ENCODE measurements around the gene HBA1.

DNA sequence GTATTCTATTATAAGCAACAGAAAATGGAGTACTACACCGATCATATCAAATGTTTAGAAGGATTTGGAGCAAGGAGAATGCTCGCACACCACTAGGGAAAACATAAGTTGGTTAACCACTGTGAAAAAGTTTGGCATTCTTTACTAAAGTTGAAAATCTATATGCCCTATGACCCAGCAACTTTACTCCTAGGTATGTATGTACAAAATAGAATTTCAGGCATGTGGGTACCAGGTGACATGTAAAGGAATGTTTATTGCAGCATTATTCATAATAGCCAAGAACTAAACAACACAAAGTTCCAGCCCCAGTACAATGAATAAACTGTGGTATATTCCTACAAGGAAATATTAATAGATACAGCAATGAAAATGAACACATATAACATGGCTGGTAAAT is 29.8 kb upstream of the HBA1 start:
- TF ChIP-seq, protein P1, sequence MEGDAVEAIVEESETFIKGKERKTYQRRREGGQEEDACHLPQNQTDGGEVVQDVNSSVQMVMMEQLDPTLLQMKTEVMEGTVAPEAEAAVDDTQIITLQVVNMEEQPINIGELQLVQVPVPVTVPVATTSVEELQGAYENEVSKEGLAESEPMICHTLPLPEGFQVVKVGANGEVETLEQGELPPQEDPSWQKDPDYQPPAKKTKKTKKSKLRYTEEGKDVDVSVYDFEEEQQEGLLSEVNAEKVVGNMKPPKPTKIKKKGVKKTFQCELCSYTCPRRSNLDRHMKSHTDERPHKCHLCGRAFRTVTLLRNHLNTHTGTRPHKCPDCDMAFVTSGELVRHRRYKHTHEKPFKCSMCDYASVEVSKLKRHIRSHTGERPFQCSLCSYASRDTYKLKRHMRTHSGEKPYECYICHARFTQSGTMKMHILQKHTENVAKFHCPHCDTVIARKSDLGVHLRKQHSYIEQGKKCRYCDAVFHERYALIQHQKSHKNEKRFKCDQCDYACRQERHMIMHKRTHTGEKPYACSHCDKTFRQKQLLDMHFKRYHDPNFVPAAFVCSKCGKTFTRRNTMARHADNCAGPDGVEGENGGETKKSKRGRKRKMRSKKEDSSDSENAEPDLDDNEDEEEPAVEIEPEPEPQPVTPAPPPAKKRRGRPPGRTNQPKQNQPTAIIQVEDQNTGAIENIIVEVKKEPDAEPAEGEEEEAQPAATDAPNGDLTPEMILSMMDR (IDR thresholded peaks at IDR 0.05): no peak
- TF ChIP-seq POLR2A (IDR thresholded peaks at IDR 0.05): no peak

All from Peyer's patch (tissue), 4 donors.